Measurements from ENCODE around the gene ZKSCAN7.
A peak's percentile ranks its signal among the peaks of the same experiment; 100 is the strongest.
"Not testable (repeated sequence)": the region's sequence is repeated elsewhere in the genome, so short reads cannot be mapped to it uniquely, and the experiment has no call there.

ZKSCAN7 gene

GRCh38 chr3:44530911-44531310, 24.1 kb upstream of the ZKSCAN7 start:
- Mint-ChIP-seq H3K9me3 (no peaks in the 10 kb centered on the region), H3K4me1 (peaks cover 5% of the 10 kb centered on the region), H3K27me3 (peaks cover 36% of the 10 kb centered on the region), H3K4me3 (no peak overlapping the region), H3K36me3 (ENCODE audit: insufficient read depth) (peaks cover 3% of the 10 kb centered on the region), H3K27ac (ENCODE audit: low read depth) (no peak overlapping the region)
- no peak for ATAC-seq (replicated peaks; ENCODE audit: extremely low read depth, poor library complexity, severe bottlenecking)
- no peak for DNase-seq (ENCODE audit: low spot score in 2 of 2)

- not testable (repeated sequence) for ATAC-seq (replicated peaks; ENCODE audit: extremely low read depth, poor library complexity, severe bottlenecking); H3K27ac Mint-ChIP-seq (ENCODE audit: low read depth)
These were observed 20.3 kb upstream of the ZKSCAN7 start for GRCh38 chr3:44534659-44535058.

GRCh38 chr3:44535364-44535763, 19.6 kb upstream of the ZKSCAN7 start:
- no peak for DNase-seq (ENCODE audit: low spot score in 2 of 2)
- Mint-ChIP-seq H3K4me1 (peaks cover 5% of the 10 kb centered on the region), H3K27ac (ENCODE audit: low read depth) (no peak overlapping the region), H3K27me3 (peaks cover 57% of the 10 kb centered on the region), H3K9me3 (no peaks in the 10 kb centered on the region), H3K4me3 (no peak overlapping the region), H3K36me3 (ENCODE audit: insufficient read depth) (peaks cover 3% of the 10 kb centered on the region)
- ATAC-seq (replicated peaks; ENCODE audit: extremely low read depth, poor library complexity, severe bottlenecking) = no peak

More at GRCh38 chr3:44534659-44535058, 20.3 kb upstream of the ZKSCAN7 start:
- H3K4me1 Mint-ChIP-seq; H3K36me3 Mint-ChIP-seq (ENCODE audit: insufficient read depth); DNase-seq (ENCODE audit: low spot score in 2 of 2); H3K9me3 Mint-ChIP-seq; H3K4me3 Mint-ChIP-seq: not testable (repeated sequence)
- peaks cover 55% of the 10 kb centered on the region for H3K27me3 Mint-ChIP-seq

- not testable (repeated sequence) for H3K36me3 Mint-ChIP-seq (ENCODE audit: insufficient read depth); H3K4me1 Mint-ChIP-seq; H3K4me3 Mint-ChIP-seq; H3K9me3 Mint-ChIP-seq; DNase-seq (ENCODE audit: low spot score in 2 of 2); H3K27ac Mint-ChIP-seq (ENCODE audit: low read depth); ATAC-seq (replicated peaks; ENCODE audit: extremely low read depth, poor library complexity, severe bottlenecking)
- H3K27me3 Mint-ChIP-seq = peaks cover 33% of the 10 kb centered on the region
These were observed 10.2 kb upstream of the ZKSCAN7 start for GRCh38 chr3:44544811-44545210.

GRCh38 chr3:44555723-44556122, 730 bp downstream of the ZKSCAN7 start:
- peaks cover 22% of the 10 kb centered on the region for H3K4me1 Mint-ChIP-seq
- ATAC-seq (replicated peaks; ENCODE audit: extremely low read depth, poor library complexity, severe bottlenecking) = no peak
- no peak for DNase-seq (ENCODE audit: low spot score in 2 of 2)
- peak overlapping the region; percentile 91 for H3K4me3 Mint-ChIP-seq
- peak overlapping the region; percentile 75 for H3K27ac Mint-ChIP-seq (ENCODE audit: low read depth)
- H3K36me3 Mint-ChIP-seq (ENCODE audit: insufficient read depth) = peaks cover 4% of the 10 kb centered on the region
- H3K9me3 Mint-ChIP-seq = peaks cover 13% of the 10 kb centered on the region
- H3K27me3 Mint-ChIP-seq = peaks cover 11% of the 10 kb centered on the region

GRCh38 chr3:44557074-44557473, 2.1 kb downstream of the ZKSCAN7 start:
- DNase-seq (ENCODE audit: low spot score in 2 of 2) (no peak), ATAC-seq (replicated peaks; ENCODE audit: extremely low read depth, poor library complexity, severe bottlenecking) (no peak)
- Mint-ChIP-seq H3K4me1 (peaks cover 22% of the 10 kb centered on the region), H3K4me3 (no peak overlapping the region), H3K27me3 (no peaks in the 10 kb centered on the region), H3K27ac (ENCODE audit: low read depth) (no peak overlapping the region), H3K9me3 (peaks cover 8% of the 10 kb centered on the region), H3K36me3 (ENCODE audit: insufficient read depth) (peaks cover 6% of the 10 kb centered on the region)

- H3K36me3 Mint-ChIP-seq (ENCODE audit: insufficient read depth) = peaks cover 4% of the 10 kb centered on the region
- H3K9me3 Mint-ChIP-seq = peaks cover 8% of the 10 kb centered on the region
- no peak overlapping the region for H3K27ac Mint-ChIP-seq (ENCODE audit: low read depth)
- ATAC-seq (replicated peaks; ENCODE audit: extremely low read depth, poor library complexity, severe bottlenecking) (no peak), DNase-seq (ENCODE audit: low spot score in 2 of 2) (no peak)
- no peak overlapping the region for H3K4me3 Mint-ChIP-seq
- no peaks in the 10 kb centered on the region for H3K27me3 Mint-ChIP-seq
- H3K4me1 Mint-ChIP-seq = peaks cover 14% of the 10 kb centered on the region
These were observed 6.1 kb downstream of the ZKSCAN7 start for GRCh38 chr3:44561076-44561475.

GRCh38 chr3:44562147-44562546, 7.2 kb downstream of the ZKSCAN7 start:
- Mint-ChIP-seq H3K4me1 (peaks cover 10% of the 10 kb centered on the region), H3K27me3 (no peaks in the 10 kb centered on the region), H3K36me3 (ENCODE audit: insufficient read depth) (peaks cover 4% of the 10 kb centered on the region), H3K4me3 (no peak overlapping the region), H3K27ac (ENCODE audit: low read depth) (no peak overlapping the region), H3K9me3 (peaks cover 15% of the 10 kb centered on the region)
- DNase-seq (ENCODE audit: low spot score in 2 of 2) (no peak), ATAC-seq (replicated peaks; ENCODE audit: extremely low read depth, poor library complexity, severe bottlenecking) (no peak)

GRCh38 chr3:44568561-44568960, 13.6 kb downstream of the ZKSCAN7 start:
- Mint-ChIP-seq H3K27ac (ENCODE audit: low read depth) (no peak overlapping the region), H3K9me3 (peaks cover 58% of the 10 kb centered on the region), H3K36me3 (ENCODE audit: insufficient read depth) (peaks cover 17% of the 10 kb centered on the region), H3K4me3 (no peak overlapping the region), H3K27me3 (no peaks in the 10 kb centered on the region), H3K4me1 (peaks cover 10% of the 10 kb centered on the region)
- ATAC-seq (replicated peaks; ENCODE audit: extremely low read depth, poor library complexity, severe bottlenecking) (no peak), DNase-seq (ENCODE audit: low spot score in 2 of 2) (no peak)

GRCh38 chr3:44571024-44571423, 16.0 kb downstream of the ZKSCAN7 start:
- Mint-ChIP-seq H3K36me3 (ENCODE audit: insufficient read depth) (peaks cover 15% of the 10 kb centered on the region), H3K9me3 (peaks cover 51% of the 10 kb centered on the region), H3K4me3 (no peak overlapping the region), H3K4me1 (peaks cover 3% of the 10 kb centered on the region), H3K27me3 (no peaks in the 10 kb centered on the region), H3K27ac (ENCODE audit: low read depth) (no peak overlapping the region)
- DNase-seq (ENCODE audit: low spot score in 2 of 2) (no peak), ATAC-seq (replicated peaks; ENCODE audit: extremely low read depth, poor library complexity, severe bottlenecking) (no peak)

- Mint-ChIP-seq H3K4me1 (no peaks in the 10 kb centered on the region), H3K27me3 (no peaks in the 10 kb centered on the region), H3K27ac (ENCODE audit: low read depth) (no peak overlapping the region), H3K9me3 (peaks cover 7% of the 10 kb centered on the region), H3K36me3 (ENCODE audit: insufficient read depth) (no peaks in the 10 kb centered on the region), H3K4me3 (no peak overlapping the region)
- no peak for ATAC-seq (replicated peaks; ENCODE audit: extremely low read depth, poor library complexity, severe bottlenecking)
- DNase-seq (ENCODE audit: low spot score in 2 of 2) = no peak
These were observed 21.6 kb downstream of the ZKSCAN7 start for GRCh38 chr3:44576613-44577012.

- ATAC-seq (replicated peaks; ENCODE audit: extremely low read depth, poor library complexity, severe bottlenecking); H3K27me3 Mint-ChIP-seq: not testable (repeated sequence)
These were observed 22.5 kb downstream of the ZKSCAN7 start for GRCh38 chr3:44577354-44577952.

GRCh38 chr3:44578316-44578715, 23.3 kb downstream of the ZKSCAN7 start:
- H3K36me3 Mint-ChIP-seq (ENCODE audit: insufficient read depth); H3K9me3 Mint-ChIP-seq; H3K4me1 Mint-ChIP-seq; H3K27ac Mint-ChIP-seq (ENCODE audit: low read depth); H3K4me3 Mint-ChIP-seq; DNase-seq (ENCODE audit: low spot score in 2 of 2); H3K27me3 Mint-ChIP-seq; ATAC-seq (replicated peaks; ENCODE audit: extremely low read depth, poor library complexity, severe bottlenecking): not testable (repeated sequence)

More at GRCh38 chr3:44577354-44577952, 22.5 kb downstream of the ZKSCAN7 start:
- not testable (repeated sequence) for H3K9me3 Mint-ChIP-seq; H3K4me1 Mint-ChIP-seq; H3K27ac Mint-ChIP-seq (ENCODE audit: low read depth); DNase-seq (ENCODE audit: low spot score in 2 of 2); H3K36me3 Mint-ChIP-seq (ENCODE audit: insufficient read depth); H3K4me3 Mint-ChIP-seq
